GM18909 (cell line): Measurements from ENCODE around the gene UIMC1.

Source experiments
- ATAC-seq: cut with Tn5 transposase; IDR thresholded peaks from one replicate; pipeline ENCODE4 v1.9.1; 2021; ENCODE audit warnings: mild to moderate bottlenecking; ENCODE audit not compliant: unreplicated experiment, poor library complexity

Gene UIMC1

DNA sequence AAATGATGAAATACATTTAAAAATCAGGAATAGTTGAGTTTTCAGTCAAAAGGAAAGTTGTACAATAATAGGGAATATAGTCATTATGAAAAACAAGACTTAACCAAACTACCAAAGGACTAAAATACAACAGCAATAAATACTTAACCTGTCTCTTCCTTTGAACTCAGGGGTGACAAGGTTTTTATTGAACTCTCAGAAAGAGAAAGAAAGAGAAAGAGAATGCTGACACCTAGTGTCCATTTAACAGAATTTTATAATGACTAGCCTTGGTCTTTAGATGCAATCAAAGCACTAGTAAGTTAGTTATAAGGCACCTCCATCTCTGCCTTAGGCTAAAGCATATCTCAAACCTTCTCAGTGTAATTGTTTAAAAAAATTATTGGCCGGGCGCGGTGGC is 47.5 kb downstream of the UIMC1 start:
- peak; percentile 44 for ATAC-seq

DNA sequence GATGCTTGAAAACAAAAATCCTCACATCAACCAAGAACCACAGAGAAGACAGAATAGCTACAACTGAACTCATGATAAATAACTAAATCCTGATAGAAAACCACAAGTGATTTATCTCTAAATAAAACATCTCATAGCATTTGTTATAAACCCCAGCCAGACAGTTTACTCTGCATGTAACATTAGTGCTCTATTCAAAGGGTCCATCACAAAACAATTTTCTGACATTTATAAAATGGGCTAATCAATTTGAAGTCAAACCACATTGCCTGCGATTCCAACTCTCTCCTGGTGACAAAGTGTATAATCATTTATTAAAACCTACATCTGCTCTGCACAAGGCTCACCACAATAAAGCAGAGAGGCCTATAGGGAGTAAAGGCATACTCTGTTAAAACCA is 49.8 kb downstream of the UIMC1 start:
- ATAC-seq: no peak

DNA sequence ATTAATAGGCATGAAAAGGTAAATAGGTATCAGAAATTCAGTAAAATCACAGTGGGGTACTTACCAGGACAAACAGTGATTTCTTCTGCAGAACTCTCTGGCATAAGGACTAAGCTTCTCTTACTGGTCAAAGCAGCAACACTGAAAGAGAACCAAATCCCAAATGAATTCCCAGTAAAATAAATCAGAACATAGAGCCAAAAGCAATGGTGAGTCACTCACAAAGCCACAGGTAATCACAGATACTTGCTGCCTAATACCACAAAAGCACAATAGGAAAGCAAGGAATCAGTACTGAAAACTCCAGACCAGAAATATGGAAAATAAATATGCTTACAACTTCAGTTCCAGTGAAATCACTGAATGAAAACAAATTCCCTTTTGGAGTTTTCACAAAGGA is 50.7 kb downstream of the UIMC1 start:
- ATAC-seq: no peak

DNA sequence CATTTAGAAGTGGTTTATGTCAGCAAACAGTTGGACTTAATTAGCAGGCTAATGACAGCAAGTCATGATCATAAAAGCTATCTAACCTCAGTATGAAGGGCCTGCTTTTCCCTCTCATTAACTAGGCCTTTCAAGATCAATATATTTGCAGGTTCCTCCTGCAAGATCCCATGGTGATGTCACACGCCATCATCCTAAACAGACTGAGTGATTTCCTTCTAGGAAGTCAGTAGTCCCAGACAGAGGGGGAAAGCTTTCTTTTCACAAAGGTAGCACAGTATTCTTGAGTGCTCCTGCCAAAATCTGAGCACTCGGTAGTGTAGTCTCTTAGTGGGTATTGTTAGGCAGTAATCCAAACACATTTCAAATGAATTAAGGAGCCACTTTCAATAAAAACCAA is 52.5 kb downstream of the UIMC1 start:
- no peak for ATAC-seq

DNA sequence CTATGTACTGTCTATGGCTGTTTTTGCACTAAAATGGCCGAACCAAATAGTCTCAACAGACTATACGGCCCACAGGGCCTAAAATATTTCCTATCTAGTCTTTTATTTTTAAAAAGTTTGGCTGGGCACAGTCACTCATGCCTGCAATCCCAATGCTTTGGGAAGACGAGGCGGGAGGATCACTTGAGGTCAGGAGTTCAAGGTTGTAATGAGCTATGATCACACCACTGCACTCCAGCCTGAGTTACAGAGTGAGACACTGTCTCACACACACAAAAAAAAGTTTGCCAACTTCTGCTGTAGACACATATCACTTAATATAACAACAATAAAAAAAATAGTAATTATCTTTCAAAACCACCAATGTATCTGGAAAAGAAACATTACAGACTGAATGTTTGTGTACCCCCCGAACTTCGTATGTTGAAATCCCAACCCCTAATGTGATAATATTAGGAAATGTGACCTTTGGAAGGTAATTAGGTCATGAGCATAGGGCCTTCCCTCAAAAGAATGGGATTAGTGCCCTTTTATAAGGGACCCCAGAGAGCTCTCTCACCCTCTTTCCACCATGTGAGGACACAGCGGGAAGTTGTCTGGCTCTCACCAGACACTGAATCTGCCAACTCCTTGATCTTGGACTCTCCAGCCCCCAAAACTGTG is 53.9 kb downstream of the UIMC1 start:
- no peak for ATAC-seq

DNA sequence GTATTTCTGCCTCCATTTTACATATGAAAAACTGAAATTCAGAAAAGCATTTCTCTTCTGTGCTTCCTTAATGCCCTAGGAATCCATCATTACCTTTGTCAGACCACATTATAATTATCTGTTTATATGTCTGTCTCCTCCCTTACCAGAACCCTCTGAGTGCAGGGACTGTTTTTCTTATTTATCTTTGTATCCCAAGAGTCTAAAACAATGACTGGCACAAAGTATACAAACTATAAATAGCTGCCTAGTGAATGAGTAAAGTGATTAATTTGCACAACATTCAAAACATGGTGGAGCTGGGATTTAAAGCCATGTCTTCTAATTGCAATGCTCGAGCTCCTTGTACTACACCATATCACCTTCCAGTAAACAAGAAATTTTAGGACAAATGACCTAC is 58.1 kb downstream of the UIMC1 start:
- no peak for ATAC-seq

DNA sequence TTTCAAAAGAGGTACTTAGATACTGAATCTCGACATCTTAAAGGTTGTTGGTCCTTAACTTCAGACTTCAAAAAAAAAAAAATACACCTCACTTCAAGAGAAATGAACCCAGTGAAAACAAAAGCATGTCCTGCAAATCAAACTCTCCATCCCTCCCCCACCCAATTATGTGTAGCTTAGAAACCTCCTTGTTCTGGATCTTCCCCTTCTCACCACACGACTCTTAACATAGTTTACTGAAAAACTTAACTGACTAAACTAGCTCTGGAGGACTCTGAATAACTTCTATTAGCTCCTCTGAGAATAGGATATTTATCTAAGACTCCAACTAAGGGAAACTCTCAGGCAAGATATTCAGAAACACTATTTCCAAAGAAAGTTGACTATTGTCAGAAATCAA is 58.7 kb downstream of the UIMC1 start:
- ATAC-seq: no peak

DNA sequence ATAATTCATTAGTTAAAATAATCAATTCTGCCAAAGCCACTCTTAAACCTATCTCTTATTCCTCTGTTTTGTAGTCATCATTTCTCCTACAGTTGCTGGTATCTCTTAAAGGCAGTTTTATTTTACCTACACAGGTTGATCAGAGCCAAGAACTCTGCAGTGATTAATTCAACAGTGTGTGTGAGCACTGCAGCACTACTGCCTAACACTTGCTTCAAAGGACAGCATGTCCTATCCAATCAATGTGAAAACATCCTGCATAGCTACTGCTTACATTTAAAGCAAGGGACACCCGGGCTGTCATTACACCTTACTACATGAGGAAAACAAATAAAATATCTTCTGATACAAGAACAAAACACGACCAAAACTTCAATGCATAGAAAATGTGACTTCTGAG is 62.3 kb downstream of the UIMC1 start:
- ATAC-seq: no peak

DNA sequence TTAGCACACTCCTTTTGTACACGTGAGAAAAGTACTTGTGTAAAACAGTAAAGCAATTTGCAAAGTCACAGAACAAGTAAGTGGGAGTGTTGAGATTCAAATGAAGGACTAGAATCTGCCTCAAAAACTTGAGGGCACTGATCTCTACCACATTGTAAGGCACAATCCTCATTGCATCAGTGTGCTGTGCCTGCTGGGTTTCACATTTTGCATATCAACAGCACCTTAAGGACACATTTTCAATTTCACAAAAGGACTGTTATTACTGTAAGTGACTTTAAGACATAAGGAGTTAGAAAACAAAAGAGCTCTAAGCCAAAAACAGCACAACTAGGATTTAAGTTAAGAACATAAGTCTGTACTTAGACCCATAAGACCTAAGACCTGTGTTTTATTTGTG is 62.8 kb downstream of the UIMC1 start:
- no peak for ATAC-seq

DNA sequence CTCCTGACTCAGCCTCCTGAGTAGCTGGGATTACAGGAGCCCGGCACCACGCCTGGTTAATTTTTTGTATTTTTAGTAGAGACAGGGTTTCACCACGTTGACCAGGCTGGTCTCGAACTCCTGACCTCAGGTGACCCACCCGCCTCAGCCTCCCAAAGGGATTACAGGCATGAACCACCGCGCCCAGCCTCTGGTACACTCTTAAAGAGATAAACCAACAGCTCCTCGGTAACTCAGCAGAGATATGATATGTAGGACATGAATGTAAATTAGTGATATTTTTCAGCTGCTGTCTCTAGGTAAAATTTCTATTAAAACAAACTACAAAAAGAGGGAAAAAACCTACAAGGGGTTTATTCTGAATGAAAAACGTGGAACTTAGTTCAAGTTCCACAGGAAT is 64.6 kb downstream of the UIMC1 start:
- ATAC-seq: no peak

DNA sequence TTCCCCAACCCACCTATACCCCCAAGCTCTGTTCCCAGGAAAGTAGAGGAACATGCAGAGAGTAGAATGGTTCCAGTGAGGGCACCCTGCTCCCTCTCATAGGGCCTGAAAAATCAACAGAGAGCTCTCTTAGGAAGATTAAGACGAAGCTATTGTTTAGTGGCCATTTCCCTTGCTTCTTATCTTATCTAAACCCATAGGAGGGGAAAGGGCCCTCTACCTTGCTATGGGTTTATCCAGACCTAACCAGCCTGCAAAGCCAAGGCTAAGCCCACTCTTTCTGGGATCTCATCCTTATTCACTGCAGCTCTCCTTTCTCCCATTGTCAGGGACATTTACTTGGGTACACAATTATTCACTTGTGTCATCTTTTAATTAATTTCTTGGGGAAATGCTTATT is 68.1 kb downstream of the UIMC1 start:
- ATAC-seq: no peak

DNA sequence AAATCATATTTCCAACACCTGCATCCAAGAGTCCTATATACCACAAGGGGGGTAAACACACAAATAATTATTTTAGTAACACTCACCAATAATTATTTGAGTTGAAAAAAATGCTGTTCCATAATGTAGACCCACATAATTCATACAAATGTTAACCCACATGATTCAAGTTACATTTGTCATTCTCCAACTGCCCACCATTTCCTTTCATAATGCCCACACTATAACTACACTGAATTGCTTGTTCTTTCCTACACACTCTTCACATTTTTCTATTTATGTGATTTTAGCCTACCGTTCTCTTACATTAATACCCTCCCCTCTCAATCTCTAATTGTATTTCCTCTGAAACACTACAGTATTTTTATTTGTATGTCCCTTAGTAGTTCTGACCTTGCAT is 71.6 kb downstream of the UIMC1 start:
- no peak for ATAC-seq

DNA sequence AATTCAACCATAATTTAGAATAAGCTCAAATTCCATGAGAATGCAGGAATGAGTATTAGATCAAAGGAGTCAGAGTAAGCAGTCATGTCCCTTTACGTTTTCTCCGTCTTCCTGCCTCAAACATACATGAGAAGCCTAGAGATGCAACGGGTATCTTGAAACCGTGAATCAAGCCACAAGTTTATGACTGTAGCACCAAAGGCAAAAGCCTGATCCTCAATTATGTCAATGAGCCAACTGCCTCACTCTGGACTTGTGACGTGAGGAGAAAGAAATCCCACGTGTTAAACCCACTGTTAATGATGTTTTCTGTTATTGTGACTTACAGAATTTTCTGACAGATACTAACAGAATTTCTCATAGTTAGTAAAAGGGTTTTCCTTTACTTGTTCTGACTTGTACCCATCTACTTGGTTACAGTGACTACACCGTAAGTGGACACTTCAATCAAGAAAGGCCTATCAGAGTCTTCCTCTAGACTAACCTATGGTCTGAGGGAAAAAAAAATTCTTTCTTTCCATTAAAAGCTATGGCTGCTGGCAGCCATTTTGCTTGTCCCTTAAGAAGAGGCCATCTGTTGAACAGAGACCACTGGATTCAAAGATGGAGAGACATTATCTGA is 72.2 kb downstream of the UIMC1 start:
- no peak for ATAC-seq

DNA sequence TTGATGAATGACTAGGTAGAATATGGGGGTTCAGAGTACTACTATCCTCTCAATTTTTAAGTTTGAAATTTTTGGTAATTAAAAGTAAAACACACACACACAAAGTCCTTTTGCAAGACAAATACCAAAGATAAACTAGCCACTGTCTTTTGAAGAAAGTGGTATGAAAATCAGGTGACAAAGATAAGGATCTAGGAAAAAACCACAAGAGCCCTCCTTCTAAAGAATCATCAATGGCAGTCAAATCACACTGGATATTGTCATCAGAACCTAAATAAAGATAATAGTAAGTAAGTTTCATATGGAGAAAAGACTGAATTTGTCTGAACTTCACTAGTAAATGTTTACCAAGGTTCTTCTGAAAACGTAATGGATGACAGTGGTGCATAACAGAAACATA is 76.9 kb downstream of the UIMC1 start:
- ATAC-seq: no peak

DNA sequence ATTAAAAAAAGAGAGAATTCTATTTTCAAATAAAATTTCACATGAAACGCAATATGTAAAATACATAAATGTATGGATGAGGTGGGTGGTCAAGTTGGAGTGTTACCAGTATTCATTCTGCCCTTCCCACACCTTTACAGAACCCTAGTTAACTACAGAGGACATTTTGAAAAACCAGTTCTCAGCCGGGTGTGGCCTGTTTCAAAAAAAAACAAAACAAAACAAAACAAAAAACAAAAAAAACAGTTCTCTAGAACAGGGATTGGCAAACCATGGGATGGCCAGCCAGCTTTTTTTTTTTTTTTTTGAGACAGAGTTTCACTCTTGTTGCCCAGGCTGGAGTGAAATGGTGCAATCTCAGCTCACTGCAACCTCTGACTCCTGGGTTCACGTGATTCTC is 79.0 kb downstream of the UIMC1 start:
- no peak for ATAC-seq

DNA sequence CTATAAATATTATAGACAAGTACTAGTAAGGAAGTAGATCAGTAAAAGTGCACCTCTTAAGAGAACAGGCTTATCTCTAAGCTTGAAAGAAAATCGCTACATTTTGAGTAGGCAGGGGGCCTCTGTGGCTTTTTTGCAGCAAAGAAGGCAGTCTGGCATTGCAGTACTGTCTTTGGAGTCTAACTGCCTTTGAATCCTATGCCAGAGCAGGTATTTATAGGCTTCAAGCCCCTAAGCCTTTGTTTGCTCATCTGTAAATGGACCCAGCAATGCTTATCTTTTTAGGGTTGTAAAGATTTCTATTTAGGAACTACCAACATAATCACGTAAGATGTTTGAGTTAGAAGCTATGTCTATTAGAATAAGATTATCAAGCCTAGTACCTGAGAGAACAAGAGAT is 83.8 kb downstream of the UIMC1 start:
- ATAC-seq: no peak

DNA sequence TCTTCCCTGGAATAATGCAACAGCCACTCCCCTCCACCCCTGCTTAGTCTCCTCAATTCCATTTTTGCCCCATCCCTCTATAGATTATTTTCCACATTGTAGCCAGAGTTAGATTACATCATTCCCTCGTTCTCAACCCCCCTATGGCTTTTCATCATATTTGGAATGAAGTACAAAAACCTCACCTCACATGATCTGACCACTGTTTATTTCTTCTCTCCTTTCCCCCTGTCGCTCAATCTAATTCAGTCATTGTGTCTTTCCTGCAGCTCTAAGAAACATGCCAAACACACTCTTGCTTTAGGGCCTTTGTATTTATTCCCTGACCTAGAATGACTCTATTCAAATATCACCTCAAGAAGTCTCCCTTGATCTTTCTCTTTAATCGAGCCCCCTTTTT is 84.9 kb downstream of the UIMC1 start:
- ATAC-seq: no peak

DNA sequence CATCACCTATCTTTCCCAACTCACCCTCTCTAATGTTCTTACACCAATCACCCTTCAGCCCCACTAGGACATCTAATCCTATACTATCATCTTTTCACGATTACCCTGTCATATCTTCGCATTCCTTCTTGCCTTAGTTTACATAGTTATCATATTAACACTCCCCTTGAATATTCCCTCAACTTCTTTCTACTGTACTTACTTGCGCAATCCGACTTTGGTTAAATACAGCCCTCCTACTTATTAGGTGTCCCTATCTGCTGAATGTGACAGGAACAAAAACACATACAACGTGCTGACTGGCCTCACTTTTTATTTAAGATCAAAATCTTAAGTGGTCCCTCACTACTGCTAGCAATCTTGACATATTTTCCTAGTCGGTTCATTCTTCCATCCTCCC is 88.0 kb downstream of the UIMC1 start:
- no peak for ATAC-seq

DNA sequence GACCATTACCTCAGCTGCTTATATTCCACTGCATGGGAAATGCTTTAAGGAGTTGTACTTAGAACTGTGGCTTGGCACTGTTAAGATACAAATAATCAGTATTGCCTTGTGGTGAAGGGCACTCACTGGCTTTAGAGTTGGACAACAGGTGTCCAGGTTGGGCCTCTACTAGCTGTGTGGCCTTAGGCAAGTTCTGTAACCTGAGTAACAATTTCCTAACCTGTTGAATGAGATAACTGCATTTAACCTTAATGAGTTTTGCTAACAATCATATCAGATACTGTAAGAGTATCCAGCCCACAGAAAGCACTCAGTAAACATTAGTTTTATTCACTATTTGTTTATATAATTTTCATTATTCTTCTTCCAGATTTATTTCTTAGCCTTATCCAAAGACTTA is 90.2 kb downstream of the UIMC1 start:
- ATAC-seq: no peak

DNA sequence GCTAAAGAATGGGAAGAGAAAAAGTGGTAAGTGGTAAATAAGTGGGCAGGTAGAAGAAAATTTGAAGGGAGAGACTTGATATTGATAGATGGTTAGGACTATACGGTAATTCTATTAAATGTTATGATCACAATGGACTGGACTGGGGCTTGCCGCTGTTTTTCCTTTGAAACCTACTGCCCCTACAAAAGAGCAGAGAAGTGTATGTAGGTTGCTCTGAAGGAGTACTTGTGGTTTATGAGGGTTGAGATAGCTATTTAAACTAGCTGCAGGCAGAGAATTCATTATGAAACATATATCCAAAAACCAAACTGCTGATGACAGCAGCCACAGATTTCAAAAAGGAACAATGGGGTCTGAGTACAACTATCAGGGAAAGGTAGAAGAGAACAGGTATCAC is 90.7 kb downstream of the UIMC1 start:
- no peak for ATAC-seq

DNA sequence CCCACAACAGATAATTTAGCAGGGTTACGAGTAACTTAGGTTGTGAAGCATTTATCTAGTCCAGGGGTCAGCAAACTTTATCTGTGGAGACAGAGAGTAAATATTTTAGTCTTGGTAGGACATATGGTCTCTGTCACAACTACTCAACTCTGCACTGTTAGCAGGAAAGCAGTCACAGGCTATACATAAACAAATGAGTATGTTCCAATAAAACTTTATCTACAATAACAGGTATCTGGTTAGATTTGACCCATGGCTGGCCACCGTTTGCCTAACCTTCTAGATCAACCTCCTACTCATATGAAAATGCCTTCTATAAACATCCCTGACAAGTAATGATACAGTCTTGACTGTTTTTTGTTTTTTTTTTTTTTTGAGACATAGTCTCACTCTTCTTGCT is 94.5 kb downstream of the UIMC1 start:
- ATAC-seq: no peak

DNA sequence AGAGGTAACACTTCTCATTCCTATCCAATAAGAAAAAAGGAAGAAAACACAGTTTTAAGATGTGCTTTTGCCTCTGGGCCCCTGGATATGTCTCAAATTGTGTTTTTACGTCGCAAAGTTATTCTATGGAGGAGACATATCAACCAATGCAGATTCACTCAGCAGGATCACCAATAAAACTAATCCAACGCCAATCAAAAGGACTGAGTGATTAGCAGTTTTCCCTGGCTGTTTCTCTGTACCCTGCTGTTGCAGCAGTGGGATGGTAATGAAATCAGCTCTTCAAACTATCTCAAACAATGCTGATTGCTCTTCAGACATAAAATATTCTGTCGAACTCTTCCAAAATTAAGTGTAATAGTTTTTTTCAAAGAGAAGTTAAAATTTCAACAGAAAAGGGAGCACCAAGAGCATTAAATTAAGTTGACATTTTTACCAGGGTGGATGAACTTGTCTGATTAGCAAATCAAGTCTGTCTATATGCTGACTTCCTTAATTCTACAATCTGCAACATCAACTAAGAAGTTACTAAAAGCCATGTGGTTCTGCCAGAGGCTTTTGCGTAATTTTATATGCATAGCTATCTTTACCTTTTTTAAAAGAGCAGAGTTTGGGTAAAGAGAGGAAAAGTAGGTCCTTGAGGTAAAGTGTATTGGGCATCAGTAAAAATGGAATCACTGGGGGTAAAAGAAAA is 97.8 kb downstream of the UIMC1 start:
- no peak for ATAC-seq
